Adrenal gland (tissue), 12 donors: ENCODE measurements around the gene ANKRD66. TPM values are rescaled to one million over a fixed set of nuclear protein-coding genes. Genes with fewer than 3 reads are reported as not detected.

Experiments used
- DNase-seq, 7 donors: peaks; one replicate each; pipeline ENCODE4 v3.0.0-alpha.2; 2019 to 2020
- H3K27ac ChIP-seq, 5 donors: fragments of 200-600 bp; sonication (generic) in 4 of 5; 1 replicate in 3 of 5; 2 replicates in 2 of 5; pipeline versions ENCODE4 v1.5.1 to v1.8.0; 2016 to 2020; ENCODE audit warnings: mild to moderate bottlenecking in 1 of 5
- H3K27me3 ChIP-seq: fragments of 200-600 bp; 2 replicates; pipeline ENCODE4 v1.8.0; 2021
- H3K36me3 ChIP-seq, 2 donors: fragments of 200-600 bp; replicated peaks in 1 of 2; 1 replicate in 1 of 2; 2 replicates in 1 of 2; pipeline versions ENCODE4 v1.5.1 to v1.8.0; 2018 to 2022
- H3K4me1 ChIP-seq, 2 donors: fragments of 200-600 bp; replicated peaks in 1 of 2; 1 replicate in 1 of 2; 2 replicates in 1 of 2; pipeline versions ENCODE4 v1.5.1 to v1.8.0; 2018 to 2021
- H3K4me3 ChIP-seq, 4 donors: fragments of 200-600 bp; sonication (generic) in 3 of 4; one replicate each; pipeline ENCODE4 v1.5.1; 2016 to 2018
- H3K9me3 ChIP-seq, 3 donors: fragments of 200-600 bp; sonication (generic) in 1 of 3; replicated peaks in 1 of 3; 1 replicate in 2 of 3; 2 replicates in 1 of 3; pipeline versions ENCODE4 v1.5.1 to v1.8.0; 2016 to 2021
- POLR2A ChIP-seq, 2 donors: fragments of 450-650 bp; IDR thresholded peaks; one replicate each; pipeline ENCODE4 v1.6.1; 2017; ENCODE audit warnings: antibody characterized with exemption in 2 of 2, mild to moderate bottlenecking in 2 of 2, moderate library complexity in 1 of 2
- WGBS, 4 donors: extraction: QIAGEN DNeasy Blood & Tissue Kit in 2 of 4; methylation state at CpG; one replicate each; pipeline versions ENCODE4 v1.1.5 to v1.1.7; 2013 to 2017; 5-methylcytosine and 5-hydroxymethylcytosine counted together
- intact Hi-C, 2 donors: fragments of 100-400 bp; cut with DNase I; formaldehyde crosslinking; loops; one replicate each; pipeline versions ENCODE4 v1.14.1 to v1.15.0; 2022 to 2023
- polyA plus RNA-seq, 3 donors: library from polyadenylated mRNA; stranded (reverse); fragments of 200-250 nt in 2 of 3; fragments of 350-450 nt in 1 of 3; fragmentation: Illumina TruSeq in 1 of 3; extraction: RNeasy Lipid Tissue Mini Kit (QIAGEN cat#74804) in 1 of 3; gene quantifications; one replicate each; pipeline ENCODE4 v1.2.3, GENCODE V29; 2013 to 2014
- total RNA-seq, 9 donors: library from RNA; depleted of rRNA in 4 of 9; stranded (reverse); fragments of >200 nt in 4 of 9; fragments of 120-200 nt in 1 of 9; fragmentation: NEBNext Ultra II Directional in 1 of 9; extraction: Animal tissue kit (Norgen Biotek cat#: 25700) in 1 of 9; gene quantifications; one replicate each; pipeline versions ENCODE4 v1.1.0 to v1.2.4, GENCODE V29; 2013 to 2023
- TF ChIP-seq, protein P1 (sequence below), 6 experiments: fragments of 450-650 bp in 4 of 6; fragments of 200-600 bp in 2 of 6; sonication (generic) in 1 of 6; IDR thresholded peaks; 1 replicate in 5 of 6; 2 replicates in 1 of 6; pipeline versions ENCODE4 v1.5.1 to v1.8.0; 2016 to 2021; ENCODE audit warnings: antibody characterized with exemption in 6 of 6, mild to moderate bottlenecking in 2 of 6, moderate library complexity in 1 of 6
- donor health status: healthy with polysubstance abuse.
- donor health status: Bipolar disorder and iron deficiency.
- donor health status: DM: yes; HTN: yes; CAD: no.
- donor health status: DM: no; HTN: no; CAD: no.
- donor health status: DM: no; HTN: no; CAD: no.
- donor health status: DM: yes; HTN: yes; CAD: no.

The ANKRD66 gene
- total and polyA plus RNA-seq, 12 donors, result not detected

DNA sequence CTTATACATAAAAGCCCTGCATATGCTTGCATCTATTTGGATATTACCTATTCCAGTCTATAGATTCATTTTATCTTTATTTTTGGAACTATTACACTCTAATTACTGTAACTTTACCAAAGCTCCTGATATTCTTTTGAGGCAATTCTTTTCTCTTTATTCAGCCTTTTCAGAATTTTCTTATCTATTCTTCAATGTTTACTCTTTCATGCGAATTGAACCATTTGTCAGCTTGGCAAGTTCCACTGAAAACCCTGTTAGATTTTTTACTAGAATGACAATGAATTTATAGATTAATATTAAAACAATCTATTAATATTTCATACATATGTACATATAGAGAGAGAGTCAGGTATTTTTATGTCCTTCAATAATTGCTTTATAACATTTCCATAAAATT, 45.9 kb downstream of the ANKRD66 start:
- DNase-seq, result no peak
- no peaks in the 10 kb centered on the region for H3K27me3 ChIP-seq
- intact Hi-C loops, result no loop called here
- H3K4me3 ChIP-seq, result no peak overlapping the region
- H3K4me1 ChIP-seq, result no peaks in the 10 kb centered on the region
- H3K36me3 ChIP-seq, result no peaks in the 10 kb centered on the region
- 0 to 43% (median 23%) methylated on average over 1 of the region's 1 CpG for WGBS, 4 donors
- no peaks in the 10 kb centered on the region for H3K9me3 ChIP-seq
- TF ChIP-seq, protein P1, sequence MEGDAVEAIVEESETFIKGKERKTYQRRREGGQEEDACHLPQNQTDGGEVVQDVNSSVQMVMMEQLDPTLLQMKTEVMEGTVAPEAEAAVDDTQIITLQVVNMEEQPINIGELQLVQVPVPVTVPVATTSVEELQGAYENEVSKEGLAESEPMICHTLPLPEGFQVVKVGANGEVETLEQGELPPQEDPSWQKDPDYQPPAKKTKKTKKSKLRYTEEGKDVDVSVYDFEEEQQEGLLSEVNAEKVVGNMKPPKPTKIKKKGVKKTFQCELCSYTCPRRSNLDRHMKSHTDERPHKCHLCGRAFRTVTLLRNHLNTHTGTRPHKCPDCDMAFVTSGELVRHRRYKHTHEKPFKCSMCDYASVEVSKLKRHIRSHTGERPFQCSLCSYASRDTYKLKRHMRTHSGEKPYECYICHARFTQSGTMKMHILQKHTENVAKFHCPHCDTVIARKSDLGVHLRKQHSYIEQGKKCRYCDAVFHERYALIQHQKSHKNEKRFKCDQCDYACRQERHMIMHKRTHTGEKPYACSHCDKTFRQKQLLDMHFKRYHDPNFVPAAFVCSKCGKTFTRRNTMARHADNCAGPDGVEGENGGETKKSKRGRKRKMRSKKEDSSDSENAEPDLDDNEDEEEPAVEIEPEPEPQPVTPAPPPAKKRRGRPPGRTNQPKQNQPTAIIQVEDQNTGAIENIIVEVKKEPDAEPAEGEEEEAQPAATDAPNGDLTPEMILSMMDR (IDR thresholded peaks at IDR 0.05), result no peak
- no peak for TF ChIP-seq POLR2A (IDR thresholded peaks at IDR 0.05)
- no peak overlapping the region for H3K27ac ChIP-seq

DNA sequence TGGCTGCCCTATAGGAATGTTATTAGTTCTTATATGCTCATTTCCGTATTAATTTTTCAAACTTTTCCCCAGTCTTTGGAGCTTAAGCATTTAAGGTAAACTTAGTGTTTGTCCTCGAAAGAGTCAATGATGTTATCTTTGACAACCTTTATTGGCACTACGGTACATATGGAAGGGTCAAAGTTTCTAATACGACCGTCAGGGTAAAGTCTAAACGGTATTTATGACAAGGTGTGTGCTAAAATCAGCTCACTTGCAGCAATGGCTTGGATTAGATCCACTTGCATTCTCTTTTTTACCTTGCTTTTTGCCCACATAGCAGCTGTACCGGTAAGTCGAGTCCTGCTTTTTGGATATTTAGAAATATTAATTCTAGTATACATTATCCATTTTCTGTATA, 46.4 kb downstream of the ANKRD66 start, which contains the start of gene MEP1A:
MEP1A (plus strand) TSS at position 252 of the 400 bp plus-strand sequence; CDS start at position 262, 10 bp downstream.
- Histone ChIP-seq H3K27me3 (no peaks in the 10 kb centered on the region), H3K27ac (no peak within 1 kb of the TSS), H3K36me3 (no peaks in the 10 kb centered on the region), H3K4me3 (no peak within 1 kb of the TSS), H3K9me3 (no peaks in the 10 kb centered on the region), H3K4me1 (no peaks in the 10 kb centered on the region)
- 82 to 88% (median 83%) methylated on average over 8 of the region's 8 CpGs for WGBS, 4 donors
- TF ChIP-seq, protein P1 (IDR thresholded peaks at IDR 0.05), result no peak
- TF ChIP-seq POLR2A (IDR thresholded peaks at IDR 0.05), result no peak
- no peak for DNase-seq
- intact Hi-C loops, result no loop called here

DNA sequence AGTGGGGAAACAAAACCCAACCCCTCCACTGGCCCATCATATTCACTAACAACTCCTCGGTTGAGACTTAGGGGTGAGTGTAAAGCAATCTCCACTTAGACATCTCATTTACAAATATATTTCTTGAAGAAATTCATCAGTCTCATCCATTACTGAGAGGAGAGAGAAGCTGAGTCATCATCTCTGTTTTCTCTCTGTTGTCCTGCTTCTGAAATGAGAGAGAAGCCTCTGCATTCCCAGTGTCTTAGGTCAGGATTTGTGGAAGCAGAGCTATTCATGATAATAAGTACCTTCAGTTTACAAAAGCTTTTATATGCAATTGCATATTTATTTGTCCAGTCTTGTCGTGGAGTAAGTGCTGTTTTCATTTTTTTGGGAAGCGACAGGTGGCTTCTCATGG, 47.3 kb downstream of the ANKRD66 start:
- intact Hi-C loops, result no loop called here
- WGBS, 4 donors, result 73 to 86% (median 79%) methylated on average over 3 of the region's 3 CpGs
- no peak overlapping the region for H3K27ac ChIP-seq
- no peaks in the 10 kb centered on the region for H3K36me3 ChIP-seq
- DNase-seq, result no peak
- TF ChIP-seq, protein P1 (IDR thresholded peaks at IDR 0.05), result no peak
- TF ChIP-seq POLR2A (IDR thresholded peaks at IDR 0.05), result no peak
- H3K27me3 ChIP-seq, result no peaks in the 10 kb centered on the region
- H3K9me3 ChIP-seq, result no peaks in the 10 kb centered on the region
- H3K4me1 ChIP-seq, result no peaks in the 10 kb centered on the region
- no peak overlapping the region for H3K4me3 ChIP-seq

DNA sequence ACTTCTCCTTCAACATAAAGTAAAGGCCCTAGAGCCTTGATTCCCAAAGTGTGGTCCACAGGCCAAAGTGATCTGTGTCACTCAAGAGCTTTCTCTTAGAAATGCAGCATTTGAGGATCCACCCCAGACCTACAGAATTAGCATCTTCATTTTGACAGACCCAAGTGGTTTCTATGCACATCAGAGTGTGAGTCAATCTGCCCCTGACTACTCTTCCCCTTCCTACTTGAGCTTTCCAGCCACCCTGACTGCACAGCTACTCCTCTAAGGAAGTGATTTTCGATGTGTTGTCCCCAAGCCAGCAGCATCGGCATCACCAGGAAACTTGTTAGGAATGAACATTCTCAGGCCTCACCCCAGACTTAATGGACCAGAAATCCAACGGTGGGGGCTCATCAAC, 49.1 kb downstream of the ANKRD66 start:
- 86 to 95% (median 92%) methylated on average over 3 of the region's 3 CpGs for WGBS, 4 donors
- Histone ChIP-seq H3K36me3 (no peaks in the 10 kb centered on the region), H3K27ac (no peak overlapping the region), H3K27me3 (no peaks in the 10 kb centered on the region), H3K4me1 (no peaks in the 10 kb centered on the region), H3K9me3 (no peaks in the 10 kb centered on the region), H3K4me3 (no peak overlapping the region)
- TF ChIP-seq, protein P1 (IDR thresholded peaks at IDR 0.05), result no peak
- no peak for TF ChIP-seq POLR2A (IDR thresholded peaks at IDR 0.05)
- intact Hi-C loops, result no loop called here
- DNase-seq, result no peak
